Endodermal cell (in vitro differentiated cells): ENCODE results near the gene TPRN. TPM values are rescaled to one million over a fixed set of nuclear protein-coding genes. Genes with fewer than 3 reads are reported as not detected.

Source experiments
- DNase-seq: peaks from one replicate; pipeline ENCODE4 v3.0.0-alpha.2; 2017
- H3K27ac ChIP-seq: 2 replicates; pipeline ENCODE4 v1.5.1; 2013; ENCODE audit warnings: mild to moderate bottlenecking, low read depth, low read length, moderate library complexity
- H3K27me3 ChIP-seq: 2 replicates; pipeline ENCODE4 v1.6.1; 2013; ENCODE audit warnings: mild to moderate bottlenecking, low read length, moderate library complexity; ENCODE audit not compliant: insufficient read depth, control insufficient read depth, poor library complexity, severe bottlenecking
- H3K36me3 ChIP-seq: 2 replicates; pipeline ENCODE4 v1.7.0; 2013; ENCODE audit warnings: mild to moderate bottlenecking, low read length, moderate library complexity; ENCODE audit not compliant: control insufficient read depth, insufficient read depth
- H3K4me1 ChIP-seq: one replicate; pipeline ENCODE4 v1.7.0; 2013; ENCODE audit warnings: low read length; ENCODE audit not compliant: control insufficient read depth, insufficient read depth
- H3K4me3 ChIP-seq: 2 replicates; pipeline ENCODE4 v1.5.1; 2013; ENCODE audit warnings: mild to moderate bottlenecking, low read length, moderate library complexity
- H3K9ac ChIP-seq: 2 replicates; pipeline ENCODE4 v1.6.1; 2013; ENCODE audit warnings: mild to moderate bottlenecking, low read length, moderate library complexity; ENCODE audit not compliant: poor library complexity, severe bottlenecking; ENCODE audit errors: extremely low read depth
- H3K9me3 ChIP-seq: 2 replicates; pipeline ENCODE4 v1.6.1; 2013; ENCODE audit warnings: mild to moderate bottlenecking, low read length, moderate library complexity; ENCODE audit not compliant: control insufficient read depth
- H3K27ac Mint-ChIP-seq: 2 replicates; pipeline ENCODE4 v1.8.0; 2020; ENCODE audit warnings: mixed read lengths
- H3K27me3 Mint-ChIP-seq: 2 replicates; pipeline ENCODE4 v1.8.0; 2021; ENCODE audit warnings: mild to moderate bottlenecking, mixed read lengths; ENCODE audit not compliant: insufficient read depth
- H3K36me3 Mint-ChIP-seq: 2 replicates; pipeline ENCODE4 v1.8.0; 2020; ENCODE audit warnings: low read depth, mixed read lengths
- H3K4me1 Mint-ChIP-seq: 2 replicates; pipeline ENCODE4 v1.8.0; 2020; ENCODE audit warnings: mixed read lengths
- H3K4me3 Mint-ChIP-seq: 2 replicates; pipeline ENCODE4 v1.8.0; 2020; ENCODE audit warnings: mild to moderate bottlenecking, moderate library complexity, mixed read lengths
- H3K9me3 Mint-ChIP-seq: 2 replicates; pipeline ENCODE4 v1.8.0; 2020; ENCODE audit warnings: mild to moderate bottlenecking, mixed read lengths
- CTCF ChIP-seq: fragments of 200-600 bp; sonication (generic); conservative IDR thresholded peaks from 2 replicates; pipeline ENCODE4 v1.5.0; 2021; ENCODE audit warnings: antibody characterized with exemption, mild to moderate bottlenecking
- WGBS, 2 experiments: methylation state at CpG; one replicate each; pipeline versions ENCODE4 v1.1.5 to v1.1.7; 2013; ENCODE audit warnings: missing lambda C conversion rate in 2 of 2, mixed read lengths in 1 of 2; ENCODE audit not compliant: insufficient coverage in 1 of 2, insufficient read length in 1 of 2; 5-methylcytosine and 5-hydroxymethylcytosine counted together
- total RNA-seq, 2 donors: library from RNA; stranded (reverse); fragmentation: NEBNext Ultra II Directional in 1 of 2; extraction: Animal tissue kit (Norgen Biotek cat#: 25700) in 1 of 2; gene quantifications; 2 replicates in 1 of 2; 3 replicates in 1 of 2; pipeline ENCODE4 v1.2.1, GENCODE V29; 2021

The TPRN gene
- total RNA-seq, 2 donors from 2014 or later = 19.0 to 23.9 TPM

GRCh38 chr9:137242269-137243203, 42.0 kb upstream of the TPRN start:
- 84 to 85% methylated on average over 33 to 36 of the region's 36 CpGs for WGBS, 2 experiments
- Mint-ChIP-seq H3K36me3 (peaks cover 19% of the 10 kb centered on the region), H3K9me3 (no peaks in the 10 kb centered on the region), H3K4me1 (peaks cover 43% of the 10 kb centered on the region), H3K27ac (peak overlapping the region; percentile 85), H3K27me3 (peaks cover under 1% of the 10 kb centered on the region), H3K4me3 (peak overlapping the region; percentile 85)
- H3K9ac ChIP-seq = peak overlapping the region; percentile 92
- no peak for TF ChIP-seq CTCF
- H3K4me3 ChIP-seq = peak overlapping the region; percentile 92
- no peaks in the 10 kb centered on the region for H3K9me3 ChIP-seq
- H3K27ac ChIP-seq = no peak overlapping the region
- H3K4me1 ChIP-seq = peaks cover 25% of the 10 kb centered on the region
- peaks cover 27% of the 10 kb centered on the region for H3K36me3 ChIP-seq
- no peaks in the 10 kb centered on the region for H3K27me3 ChIP-seq
- no peak for DNase-seq

- Histone ChIP-seq H3K4me3 (peak overlapping the region; percentile 92), H3K4me1 (peaks cover 34% of the 10 kb centered on the region), H3K9ac (peak overlapping the region; percentile 92), H3K27me3 (no peaks in the 10 kb centered on the region), H3K9me3 (no peaks in the 10 kb centered on the region), H3K36me3 (peaks cover 27% of the 10 kb centered on the region), H3K27ac (no peak overlapping the region)
- H3K4me1 Mint-ChIP-seq = peaks cover 44% of the 10 kb centered on the region
- peak overlapping the region; percentile 85 for H3K27ac Mint-ChIP-seq
- H3K9me3 Mint-ChIP-seq = no peaks in the 10 kb centered on the region
- peaks cover 19% of the 10 kb centered on the region for H3K36me3 Mint-ChIP-seq
- peak overlapping the region; percentile 85 for H3K4me3 Mint-ChIP-seq
- TF ChIP-seq CTCF = no peak
- DNase-seq = peak; percentile 68
- no peaks in the 10 kb centered on the region for H3K27me3 Mint-ChIP-seq
- WGBS, 2 experiments = 0 to 1% methylated on average over 25 to 83 of the region's 83 CpGs
Observed at GRCh38 chr9:137241490-137242268, 41.1 kb upstream of the TPRN start.

DNA sequence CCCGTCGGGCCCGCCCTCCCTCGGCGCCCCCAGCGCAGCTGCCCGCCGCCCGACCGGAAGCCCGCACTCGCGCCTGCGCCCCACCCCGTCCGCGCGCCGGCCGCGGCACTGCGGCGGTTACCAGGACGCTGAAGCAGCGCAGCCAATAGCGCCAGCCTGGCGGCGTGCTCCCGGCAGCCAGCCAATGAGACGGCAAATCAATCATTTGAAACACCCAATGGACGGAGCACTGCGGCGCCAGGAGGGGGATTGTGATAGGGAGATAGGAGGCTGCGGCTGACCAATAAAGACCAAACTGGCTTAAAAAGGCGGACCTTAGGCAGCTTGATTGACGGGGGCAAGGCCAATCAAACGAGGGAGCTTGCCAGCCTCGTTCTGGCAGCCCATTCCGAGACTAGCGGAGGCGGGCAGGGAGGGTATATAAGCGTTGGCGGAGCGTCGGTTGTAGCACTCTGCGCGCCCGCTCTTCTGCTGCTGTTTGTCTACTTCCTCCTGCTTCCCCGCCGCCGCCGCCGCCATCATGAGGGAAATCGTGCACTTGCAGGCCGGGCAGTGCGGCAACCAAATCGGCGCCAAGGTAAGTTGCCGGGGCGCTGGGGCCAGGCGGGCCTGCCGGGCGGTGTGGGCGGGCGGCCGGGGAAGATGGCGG, 40.4 kb upstream of the TPRN start, which contains the start of gene TUBB4B:
TSS of gene TUBB4B (plus strand) at position 447 of the 649 bp plus-strand sequence. CDS start at position 521, 74 bp downstream.
- H3K4me3 Mint-ChIP-seq = peak within 1 kb of the TSS; percentile 85
- peak within 1 kb of the TSS; percentile 87 for H3K27ac ChIP-seq
- H3K27ac Mint-ChIP-seq = peak within 1 kb of the TSS; percentile 91
- peak within 1 kb of the TSS; percentile 92 for H3K9ac ChIP-seq
- 0% methylated on average over 26 to 67 of the region's 67 CpGs for WGBS, 2 experiments
- DNase-seq = peak; percentile 99
- no peaks in the 10 kb centered on the region for H3K27me3 ChIP-seq
- H3K9me3 Mint-ChIP-seq = no peaks in the 10 kb centered on the region
- H3K27me3 Mint-ChIP-seq = no peaks in the 10 kb centered on the region
- peaks cover 19% of the 10 kb centered on the region for H3K36me3 Mint-ChIP-seq
- H3K36me3 ChIP-seq = peaks cover 27% of the 10 kb centered on the region
- H3K4me1 Mint-ChIP-seq = peaks cover 44% of the 10 kb centered on the region
- H3K4me1 ChIP-seq = peaks cover 34% of the 10 kb centered on the region
- H3K9me3 ChIP-seq = no peaks in the 10 kb centered on the region
- peak within 1 kb of the TSS; percentile 92 for H3K4me3 ChIP-seq
- no peak for TF ChIP-seq CTCF
